ENCODE results near the gene KCNK10.

DNA sequence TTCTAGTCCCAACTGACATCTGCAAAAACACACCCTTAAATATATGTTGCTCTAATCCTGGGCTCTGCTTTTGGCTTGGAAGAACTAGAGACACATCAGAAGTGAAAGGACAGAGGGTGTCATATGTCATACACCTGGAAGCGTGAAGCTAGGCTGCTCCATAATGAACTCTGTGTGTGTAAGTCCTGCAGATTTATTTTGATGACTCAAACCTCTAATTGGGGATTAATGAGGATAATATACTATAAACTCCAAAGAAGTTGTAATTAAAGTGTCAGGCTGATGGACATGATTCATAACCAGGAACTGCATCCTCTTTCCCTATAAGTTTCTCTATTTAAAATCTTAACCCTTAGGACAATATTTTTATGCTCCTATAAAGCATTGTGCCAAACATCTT is 4.4 kb upstream of the KCNK10 start:
- TF ChIP-seq, protein P1, sequence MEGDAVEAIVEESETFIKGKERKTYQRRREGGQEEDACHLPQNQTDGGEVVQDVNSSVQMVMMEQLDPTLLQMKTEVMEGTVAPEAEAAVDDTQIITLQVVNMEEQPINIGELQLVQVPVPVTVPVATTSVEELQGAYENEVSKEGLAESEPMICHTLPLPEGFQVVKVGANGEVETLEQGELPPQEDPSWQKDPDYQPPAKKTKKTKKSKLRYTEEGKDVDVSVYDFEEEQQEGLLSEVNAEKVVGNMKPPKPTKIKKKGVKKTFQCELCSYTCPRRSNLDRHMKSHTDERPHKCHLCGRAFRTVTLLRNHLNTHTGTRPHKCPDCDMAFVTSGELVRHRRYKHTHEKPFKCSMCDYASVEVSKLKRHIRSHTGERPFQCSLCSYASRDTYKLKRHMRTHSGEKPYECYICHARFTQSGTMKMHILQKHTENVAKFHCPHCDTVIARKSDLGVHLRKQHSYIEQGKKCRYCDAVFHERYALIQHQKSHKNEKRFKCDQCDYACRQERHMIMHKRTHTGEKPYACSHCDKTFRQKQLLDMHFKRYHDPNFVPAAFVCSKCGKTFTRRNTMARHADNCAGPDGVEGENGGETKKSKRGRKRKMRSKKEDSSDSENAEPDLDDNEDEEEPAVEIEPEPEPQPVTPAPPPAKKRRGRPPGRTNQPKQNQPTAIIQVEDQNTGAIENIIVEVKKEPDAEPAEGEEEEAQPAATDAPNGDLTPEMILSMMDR (IDR thresholded peaks at IDR 0.05), result no peak
- TF ChIP-seq POLR2AphosphoS5 (IDR thresholded peaks at IDR 0.05) (no peak), POLR2A (IDR thresholded peaks at IDR 0.05) (no peak)
